ENCODE measurements around the gene DCUN1D1. TPM values are rescaled to one million over a fixed set of nuclear protein-coding genes. Genes with fewer than 3 reads are reported as not detected.

Gene DCUN1D1
- total RNA-seq, 4 donors from 2014 or later, result 16.7 to 25.9 (median 19.6) TPM

GRCh38 chr3:182895513-182896112 lies 84.7 kb downstream of the DCUN1D1 start:
- no peak overlapping the region for H3K4me3 ChIP-seq (ENCODE audit: low read depth, poor library complexity, severe bottlenecking)
- no peak for DNase-seq (ENCODE audit: low spot score in 2 of 2)
- WGBS, 2 donors, result 84 to 87% methylated on average over 8 of the region's 8 CpGs
- intact Hi-C loops (cut with DNase I; ENCODE audit: low total_unique reads), result no loop called here
- TF ChIP-seq POLR2A (IDR thresholded peaks at IDR 0.05), result no peak

DNA sequence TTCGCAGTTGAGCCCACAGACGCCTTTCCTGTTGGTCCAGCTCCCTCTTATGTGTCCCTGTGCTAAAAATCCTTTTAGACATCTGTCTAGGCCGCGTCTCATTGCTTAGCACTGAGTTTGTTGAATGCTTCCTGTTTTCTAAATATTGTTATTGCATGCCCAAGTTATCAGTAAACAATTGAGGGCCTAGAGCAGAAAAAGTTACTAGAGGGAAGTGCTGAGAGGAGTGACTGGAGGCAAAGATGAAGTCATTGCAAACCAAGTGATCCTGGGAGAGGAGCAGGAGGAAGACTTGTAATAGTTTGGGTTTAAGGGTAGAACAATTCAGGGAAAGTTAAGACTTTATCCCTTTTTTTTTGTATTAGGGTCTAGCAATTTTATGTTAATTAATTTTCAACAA lies 88.1 kb downstream of the DCUN1D1 start:
- 91 to 94% methylated on average over 4 of the region's 4 CpGs for WGBS, 2 donors
- no peak for TF ChIP-seq POLR2A (IDR thresholded peaks at IDR 0.05)
- TF ChIP-seq, protein P1, sequence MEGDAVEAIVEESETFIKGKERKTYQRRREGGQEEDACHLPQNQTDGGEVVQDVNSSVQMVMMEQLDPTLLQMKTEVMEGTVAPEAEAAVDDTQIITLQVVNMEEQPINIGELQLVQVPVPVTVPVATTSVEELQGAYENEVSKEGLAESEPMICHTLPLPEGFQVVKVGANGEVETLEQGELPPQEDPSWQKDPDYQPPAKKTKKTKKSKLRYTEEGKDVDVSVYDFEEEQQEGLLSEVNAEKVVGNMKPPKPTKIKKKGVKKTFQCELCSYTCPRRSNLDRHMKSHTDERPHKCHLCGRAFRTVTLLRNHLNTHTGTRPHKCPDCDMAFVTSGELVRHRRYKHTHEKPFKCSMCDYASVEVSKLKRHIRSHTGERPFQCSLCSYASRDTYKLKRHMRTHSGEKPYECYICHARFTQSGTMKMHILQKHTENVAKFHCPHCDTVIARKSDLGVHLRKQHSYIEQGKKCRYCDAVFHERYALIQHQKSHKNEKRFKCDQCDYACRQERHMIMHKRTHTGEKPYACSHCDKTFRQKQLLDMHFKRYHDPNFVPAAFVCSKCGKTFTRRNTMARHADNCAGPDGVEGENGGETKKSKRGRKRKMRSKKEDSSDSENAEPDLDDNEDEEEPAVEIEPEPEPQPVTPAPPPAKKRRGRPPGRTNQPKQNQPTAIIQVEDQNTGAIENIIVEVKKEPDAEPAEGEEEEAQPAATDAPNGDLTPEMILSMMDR (IDR thresholded peaks at IDR 0.05), result no peak
- no peak for DNase-seq (ENCODE audit: low spot score in 2 of 2)
- intact Hi-C loops (cut with DNase I; ENCODE audit: low total_unique reads), result no loop called here
- H3K4me3 ChIP-seq (ENCODE audit: low read depth, poor library complexity, severe bottlenecking), result no peak overlapping the region

GRCh38 chr3:182891364-182891763 lies 89.0 kb downstream of the DCUN1D1 start:
- intact Hi-C loops (cut with DNase I; ENCODE audit: low total_unique reads), result no loop called here
- 100% methylated on average over 1 of the region's 1 CpG for WGBS, 2 donors
- no peak overlapping the region for H3K4me3 ChIP-seq (ENCODE audit: low read depth, poor library complexity, severe bottlenecking)
- TF ChIP-seq POLR2A (IDR thresholded peaks at IDR 0.05), result no peak
- TF ChIP-seq, protein P1 (IDR thresholded peaks at IDR 0.05), result no peak
- no peak for DNase-seq (ENCODE audit: low spot score in 2 of 2)

- intact Hi-C loops (cut with DNase I; ENCODE audit: low total_unique reads), result no loop called here
- 93 to 96% methylated on average over 3 of the region's 3 CpGs for WGBS, 2 donors
- no peak overlapping the region for H3K4me3 ChIP-seq (ENCODE audit: low read depth, poor library complexity, severe bottlenecking)
- TF ChIP-seq, protein P1 (IDR thresholded peaks at IDR 0.05), result no peak
- TF ChIP-seq POLR2A (IDR thresholded peaks at IDR 0.05), result no peak
- DNase-seq (ENCODE audit: low spot score in 2 of 2), result no peak
Observed at GRCh38 chr3:182889948-182890629, 90.2 kb downstream of the DCUN1D1 start.

Other genes with a start within 250 kb of the DCUN1D1 start
- 100 to 1,000 TPM; 109 to 148 (median 116) TPM for gene ATP11B, start 187.0 kb downstream of the DCUN1D1 start, total RNA-seq
- 10 to 100 TPM; 31.7 to 43.9 (median 36.9) TPM for gene MCCC1, start 119.0 kb upstream of the DCUN1D1 start, total RNA-seq
- 1 to 10 TPM in 1 of 4 donors, under 1 TPM in 2, not detected in 1; 0.76 to 2.2 (median 0.91) TPM for gene LAMP3, start 182.2 kb upstream of the DCUN1D1 start, total RNA-seq

Measured in lower leg skin (tissue), 4 donors.